Caki2 (cell line): Measurements from ENCODE around the gene IDNK. TPM values are rescaled to one million over a fixed set of nuclear protein-coding genes. Genes with fewer than 3 reads are reported as not detected.

Source experiments
- DNase-seq: peaks from one replicate; pipeline ENCODE4 v3.0.0-alpha.2; 2015; ENCODE audit warnings: low read depth
- in situ Hi-C: cut with HindIII; loops from 2 replicates; pipeline ENCODE4 v1.10.0; 2016; ENCODE audit warnings: low sequenced_read_pairs, low pct_unique_long_range_greater_than_20kb, mixed read lengths
- total RNA-seq: library from RNA; depleted of rRNA; stranded (reverse); fragments of >200 nt; shearing (Covaris generic); gene quantifications from 2 replicates; pipeline ENCODE4 v1.2.3, GENCODE V29; 2014; ENCODE audit warnings: low replicate concordance; rRNA removed

IDNK gene
- total RNA-seq, 1 experiment from 2014 or later: 10.1 TPM

DNA sequence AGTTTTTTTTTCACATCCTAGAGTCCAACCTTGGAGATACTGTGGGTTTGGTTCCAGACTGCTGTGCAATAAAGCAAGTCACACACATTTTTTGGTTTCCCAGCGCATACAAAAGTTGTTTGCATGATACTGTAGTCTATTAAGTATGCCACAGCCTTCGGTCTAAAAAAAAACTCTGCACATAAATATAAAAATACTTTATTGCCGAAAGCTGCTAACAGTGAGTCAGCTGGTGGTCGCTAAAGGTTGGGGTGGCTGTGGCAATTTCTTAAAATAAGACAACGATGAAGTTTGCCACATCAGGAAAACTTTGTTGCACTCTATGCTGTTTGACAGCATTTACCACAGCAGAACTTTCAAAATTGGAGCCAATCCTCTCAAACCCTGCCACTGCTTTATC lies 47.4 kb downstream of the IDNK start:
- in situ Hi-C loops: no loop called here
- DNase-seq: no peak

DNA sequence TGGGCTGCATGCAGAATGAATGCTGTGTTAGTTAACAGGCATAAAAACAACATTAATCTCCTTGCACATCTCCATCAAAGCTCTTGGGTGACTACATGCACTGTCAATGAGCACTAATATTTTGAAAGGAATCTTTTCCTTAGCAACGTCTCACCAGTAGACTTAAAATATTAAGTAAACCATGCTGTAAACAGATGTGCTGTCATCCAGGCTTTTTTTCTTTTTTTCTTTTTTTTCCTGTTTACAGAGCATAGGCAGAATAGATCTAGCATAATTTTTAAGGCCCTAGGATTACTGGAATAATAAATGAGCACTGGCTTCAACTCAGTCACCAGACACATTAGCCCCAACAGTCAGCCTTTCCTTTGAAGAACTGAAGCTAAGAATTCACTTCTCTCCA lies 48.5 kb downstream of the IDNK start:
- no peak for DNase-seq
- in situ Hi-C loops: no loop called here

DNA sequence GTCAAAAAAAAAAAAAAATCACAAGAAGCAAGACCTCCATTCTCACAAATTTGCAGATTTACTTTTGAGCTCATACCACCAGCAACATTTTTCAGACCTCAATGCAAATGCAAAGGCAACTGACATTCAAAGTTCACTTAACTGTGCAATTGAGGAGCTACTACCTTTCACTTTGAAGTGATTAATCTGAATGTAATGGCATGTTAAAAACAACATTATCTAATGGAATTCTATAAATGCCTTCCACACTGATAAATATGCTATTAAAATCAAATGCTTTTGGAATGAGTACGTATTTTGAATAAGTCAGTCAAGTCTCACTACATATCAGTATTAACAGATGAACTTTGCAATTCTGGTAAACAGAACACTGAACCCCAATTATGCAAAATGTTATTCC lies 52.5 kb downstream of the IDNK start:
- in situ Hi-C loops: no loop called here
- DNase-seq: no peak

DNA sequence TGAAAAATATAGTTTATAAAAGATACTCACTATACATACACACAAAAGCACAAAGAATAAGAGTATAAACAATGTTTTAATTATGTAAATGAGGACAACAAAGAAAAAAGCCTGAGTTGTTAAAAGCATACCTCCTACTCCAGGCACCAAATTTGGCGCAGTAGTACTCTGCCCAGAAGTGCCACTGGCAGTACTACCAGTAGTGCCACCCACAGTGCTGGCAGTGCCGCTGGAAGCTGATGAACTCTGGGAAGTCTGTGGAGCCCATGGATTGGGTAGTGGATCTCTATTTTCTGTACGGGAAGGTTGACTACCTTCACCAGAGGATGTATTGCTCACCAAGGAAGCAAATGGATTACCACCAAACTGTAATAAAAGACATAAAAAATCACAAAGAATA lies 54.7 kb downstream of the IDNK start:
- in situ Hi-C loops: no loop called here
- no peak for DNase-seq

DNA sequence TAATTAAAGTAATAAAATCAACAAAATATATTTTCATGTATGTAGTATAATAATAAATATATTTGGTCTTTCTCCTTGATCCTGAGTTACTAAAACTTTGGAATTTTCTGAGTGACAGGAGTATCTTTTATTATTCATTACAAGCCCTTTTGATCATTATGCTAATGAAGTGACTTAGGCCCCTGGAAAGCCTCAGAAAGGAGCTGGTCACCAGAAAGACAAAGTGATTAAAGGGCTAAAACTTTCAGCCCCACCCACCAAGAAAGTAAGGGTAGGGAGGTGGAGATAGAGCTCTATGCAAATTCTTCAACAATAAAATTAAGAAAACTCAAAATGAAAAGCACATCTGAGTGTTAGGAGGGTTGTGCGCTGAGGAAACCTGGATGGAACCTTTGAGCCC lies 57.3 kb downstream of the IDNK start:
- in situ Hi-C loops: no loop called here
- DNase-seq: no peak

DNA sequence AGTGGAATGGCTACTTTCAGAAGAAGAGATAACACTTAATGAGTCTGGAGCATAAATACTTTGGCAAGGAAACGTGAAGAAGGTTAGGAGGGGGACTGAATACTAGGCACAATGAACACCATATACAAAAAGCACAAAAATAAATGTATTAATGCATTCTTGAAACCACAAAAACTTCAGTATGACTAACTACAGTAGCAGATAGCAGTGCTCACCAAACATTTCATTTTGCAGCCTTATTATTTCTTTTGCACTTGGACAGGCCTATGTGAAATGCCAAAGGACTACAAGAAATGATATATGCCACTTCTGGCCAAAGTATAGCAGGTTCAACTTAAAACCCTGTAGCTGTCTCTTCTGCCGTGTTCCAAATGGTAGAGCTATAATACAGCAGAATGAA lies 58.5 kb downstream of the IDNK start:
- in situ Hi-C loops: no loop called here
- DNase-seq: no peak

DNA sequence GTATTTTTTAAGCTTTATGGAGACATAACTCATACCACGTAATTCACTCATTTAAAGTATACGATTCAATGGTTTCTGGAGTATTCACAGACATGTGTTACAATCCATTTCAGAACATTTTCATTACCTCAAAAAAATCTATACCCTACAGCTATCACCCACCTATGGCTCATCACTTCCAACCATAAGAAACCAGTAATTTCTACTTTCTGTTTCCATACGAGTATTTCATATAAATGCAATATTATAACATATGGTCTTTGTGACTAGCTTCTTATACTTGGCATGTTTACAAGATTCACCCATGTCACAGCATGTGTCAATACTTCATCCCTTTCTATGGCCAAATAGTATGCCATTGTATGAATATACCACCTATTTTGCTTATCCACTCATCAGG lies 66.0 kb downstream of the IDNK start:
- in situ Hi-C loops: no loop called here
- no peak for DNase-seq

DNA sequence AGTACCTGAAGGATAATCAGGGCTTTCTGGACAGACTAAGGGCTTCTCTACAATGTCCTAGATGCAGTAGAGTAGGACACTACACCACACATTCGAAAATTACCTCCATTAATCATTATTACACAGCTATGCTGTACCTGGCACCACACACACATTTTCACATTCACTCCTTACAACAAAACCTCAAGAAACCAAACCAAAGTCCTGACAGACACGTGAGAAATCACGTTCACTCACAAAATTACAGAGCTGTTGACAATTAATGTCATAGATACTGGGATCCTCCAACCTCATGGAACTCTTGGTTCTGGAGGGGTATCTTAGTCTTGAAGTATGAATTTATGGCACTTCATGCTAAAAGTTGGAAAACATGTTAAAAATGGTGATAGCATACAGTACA lies 68.5 kb downstream of the IDNK start:
- in situ Hi-C loops: no loop called here
- no peak for DNase-seq

Other genes starting within 250 kb of the IDNK start
- gene FRMD3, start 84.7 kb upstream of the IDNK start, total RNA-seq: 0.58 and 2.0 TPM in 2 replicates
- gene UBQLN1, start 84.8 kb downstream of the IDNK start, total RNA-seq: 54.8 and 75.0 TPM in 2 replicates
- gene GKAP1, start 194.6 kb downstream of the IDNK start, total RNA-seq: 0.14 and 0.27 TPM in 2 replicates